Stimulated activated CD4-positive, alpha-beta T cell treated with anti-CD3 and anti-CD28 coated beads, Interleukin-12 subunit alpha, Interleukin-12 subunit beta, amount 100 ng/mL, for 48 hours (primary cell): Measurements from ENCODE around the gene RPL32.
"Not testable (repeated sequence)": the region's sequence is repeated elsewhere in the genome, so short reads cannot be mapped to it uniquely, and the experiment has no call there.

Source experiments
- DNase-seq, 3 donors: peaks; one replicate each; pipeline ENCODE4 v3.0.0-alpha.2; 2020; ENCODE audit warnings: low read depth in 2 of 3, low spot score in 1 of 3

Gene RPL32

GRCh38 chr3:12868039-12869034, 27.0 kb upstream of the RPL32 start:
- peak; percentile 46 to 64 (median 58) for DNase-seq

- no peak for DNase-seq
Observed at GRCh38 chr3:12866836-12867235, 25.5 kb upstream of the RPL32 start.

GRCh38 chr3:12865271-12865670, 23.9 kb upstream of the RPL32 start:
- no peak for DNase-seq

- no peak for DNase-seq
Observed at GRCh38 chr3:12862387-12862786, 21.0 kb upstream of the RPL32 start.

GRCh38 chr3:12861611-12862010, 20.2 kb upstream of the RPL32 start:
- no peak for DNase-seq

GRCh38 chr3:12859840-12860239, 18.5 kb upstream of the RPL32 start:
- DNase-seq = no peak

- DNase-seq = no peak
Observed at GRCh38 chr3:12856626-12857025, 15.3 kb upstream of the RPL32 start.

- DNase-seq = no peak
Observed at GRCh38 chr3:12854565-12854964, 13.2 kb upstream of the RPL32 start.

- DNase-seq = not testable (repeated sequence)
Observed at GRCh38 chr3:12853847-12854246, 12.5 kb upstream of the RPL32 start.

GRCh38 chr3:12852201-12852600, 10.8 kb upstream of the RPL32 start:
- DNase-seq = no peak

- no peak for DNase-seq
Observed at GRCh38 chr3:12845811-12846210, 4.4 kb upstream of the RPL32 start.

GRCh38 chr3:12842469-12842868, 1.1 kb upstream of the RPL32 start:
- no peak for DNase-seq

GRCh38 chr3:12841970-12842328, 584 bp upstream of the RPL32 start:
- no peak for DNase-seq

GRCh38 chr3:12840591-12841148, 695 bp downstream of the RPL32 start:
- DNase-seq = no peak

- not testable (repeated sequence) for DNase-seq
Observed at GRCh38 chr3:12840148-12840547, 1.2 kb downstream of the RPL32 start.

GRCh38 chr3:12839156-12839946, 2.0 kb downstream of the RPL32 start:
- no peak for DNase-seq

GRCh38 chr3:12838179-12838965, 3.0 kb downstream of the RPL32 start:
- DNase-seq = no peak

GRCh38 chr3:12837295-12837986, 3.9 kb downstream of the RPL32 start:
- DNase-seq = no peak

- DNase-seq = no peak
Observed at GRCh38 chr3:12835052-12835665, 6.2 kb downstream of the RPL32 start.
